Cardiac muscle cell (in vitro differentiated cells and primary cell): ENCODE data around the gene CCDC194. TPM values are rescaled to one million over a fixed set of nuclear protein-coding genes. Genes with fewer than 3 reads are reported as not detected.

Source experiments
- DNase-seq, 2 donors: peaks; one replicate each; pipeline versions ENCODE4 v3.0.0 to v3.0.0-alpha.2; 2010 to 2017; ENCODE audit warnings: low read depth in 1 of 2, low spot score in 1 of 2
- H3K27ac ChIP-seq: fragments of 200-600 bp; sonication (generic); 2 replicates; pipeline ENCODE4 v1.5.1; 2016
- H3K27me3 ChIP-seq: fragments of 200-600 bp; sonication (generic); 2 replicates; pipeline ENCODE4 v1.6.0; 2016; ENCODE audit warnings: control low read depth
- H3K36me3 ChIP-seq: fragments of 200-600 bp; sonication (generic); 2 replicates; pipeline ENCODE4 v1.5.1; 2016; ENCODE audit warnings: control low read depth
- H3K4me1 ChIP-seq: fragments of 200-600 bp; sonication (generic); 2 replicates; pipeline ENCODE4 v1.8.1; 2017; ENCODE audit warnings: low read depth, mild to moderate bottlenecking, mixed run types
- H3K4me3 ChIP-seq: fragments of 200-600 bp; sonication (generic); 2 replicates; pipeline ENCODE4 v1.5.1; 2016; ENCODE audit warnings: mild to moderate bottlenecking
- H3K9me3 ChIP-seq: fragments of 200-600 bp; sonication (generic); 2 replicates; pipeline ENCODE4 v1.5.1; 2017; ENCODE audit warnings: low read depth, mild to moderate bottlenecking, control low read depth
- CTCF ChIP-seq: IDR thresholded peaks from 2 replicates; pipeline ENCODE4 v1.5.1; 2012; ENCODE audit warnings: low read depth, mild to moderate bottlenecking, low read length
- polyA plus RNA-seq: library from polyadenylated mRNA; unstranded; fragments of >200 nt; fragmentation: Nextera tagmentation; extraction: Ambion mirVana; gene quantifications from 2 replicates; pipeline ENCODE4 v1.2.1, GENCODE V29; 2016
- total RNA-seq: library from RNA; depleted of rRNA; stranded (reverse); fragments of >200 nt; gene quantifications from 2 replicates; pipeline ENCODE4 v1.2.3, GENCODE V29; 2016

CCDC194 gene
- total and polyA plus RNA-seq, 2 experiments from 2014 or later, result 2.2 to 2.3 TPM

- H3K27ac ChIP-seq, result no peak overlapping the region
- H3K27me3 ChIP-seq, result no peaks in the 10 kb centered on the region
- no peak for TF ChIP-seq CTCF
- H3K9me3 ChIP-seq, result no peaks in the 10 kb centered on the region
- DNase-seq, result peak in 1 of 2 donors; percentile 53
- no peaks in the 10 kb centered on the region for H3K36me3 ChIP-seq
- no peaks in the 10 kb centered on the region for H3K4me1 ChIP-seq
- no peak overlapping the region for H3K4me3 ChIP-seq
Observed at GRCh38 chr19:17352608-17353280, 41.3 kb downstream of the CCDC194 start.

- no peak overlapping the region for H3K27ac ChIP-seq
- no peaks in the 10 kb centered on the region for H3K36me3 ChIP-seq
- no peak overlapping the region for H3K4me3 ChIP-seq
- no peak for DNase-seq
- no peak for TF ChIP-seq CTCF
- H3K9me3 ChIP-seq, result no peaks in the 10 kb centered on the region
- H3K4me1 ChIP-seq, result no peaks in the 10 kb centered on the region
- no peaks in the 10 kb centered on the region for H3K27me3 ChIP-seq
Observed at GRCh38 chr19:17351815-17352435, 42.1 kb downstream of the CCDC194 start.

GRCh38 chr19:17348700-17349099, 45.3 kb downstream of the CCDC194 start:
- Histone ChIP-seq H3K27me3 (no peaks in the 10 kb centered on the region), H3K36me3 (no peaks in the 10 kb centered on the region), H3K4me3 (no peak overlapping the region), H3K27ac (no peak overlapping the region), H3K4me1 (no peaks in the 10 kb centered on the region), H3K9me3 (no peaks in the 10 kb centered on the region)
- no peak for TF ChIP-seq CTCF
- DNase-seq, result peak in 1 of 2 donors; percentile 80

- no peak overlapping the region for H3K27ac ChIP-seq
- H3K36me3 ChIP-seq, result no peaks in the 10 kb centered on the region
- TF ChIP-seq CTCF, result no peak
- H3K9me3 ChIP-seq, result no peaks in the 10 kb centered on the region
- H3K27me3 ChIP-seq, result no peaks in the 10 kb centered on the region
- no peaks in the 10 kb centered on the region for H3K4me1 ChIP-seq
- no peak overlapping the region for H3K4me3 ChIP-seq
- DNase-seq, result no peak
Observed at GRCh38 chr19:17347877-17348276, 46.1 kb downstream of the CCDC194 start.

GRCh38 chr19:17347361-17347760, 46.6 kb downstream of the CCDC194 start:
- no peaks in the 10 kb centered on the region for H3K27me3 ChIP-seq
- no peak for TF ChIP-seq CTCF
- H3K9me3 ChIP-seq, result no peaks in the 10 kb centered on the region
- no peak overlapping the region for H3K4me3 ChIP-seq
- peak in 1 of 2 donors; percentile 43 for DNase-seq
- H3K27ac ChIP-seq, result no peak overlapping the region
- no peaks in the 10 kb centered on the region for H3K36me3 ChIP-seq
- H3K4me1 ChIP-seq, result no peaks in the 10 kb centered on the region
